ENCODE data around the gene GMPR. TPM values are rescaled to one million over a fixed set of nuclear protein-coding genes. Genes with fewer than 3 reads are reported as not detected.

GMPR gene
- total RNA-seq, 6 donors from 2014 or later: 10.5 to 25.6 (median 16.4) TPM

DNA sequence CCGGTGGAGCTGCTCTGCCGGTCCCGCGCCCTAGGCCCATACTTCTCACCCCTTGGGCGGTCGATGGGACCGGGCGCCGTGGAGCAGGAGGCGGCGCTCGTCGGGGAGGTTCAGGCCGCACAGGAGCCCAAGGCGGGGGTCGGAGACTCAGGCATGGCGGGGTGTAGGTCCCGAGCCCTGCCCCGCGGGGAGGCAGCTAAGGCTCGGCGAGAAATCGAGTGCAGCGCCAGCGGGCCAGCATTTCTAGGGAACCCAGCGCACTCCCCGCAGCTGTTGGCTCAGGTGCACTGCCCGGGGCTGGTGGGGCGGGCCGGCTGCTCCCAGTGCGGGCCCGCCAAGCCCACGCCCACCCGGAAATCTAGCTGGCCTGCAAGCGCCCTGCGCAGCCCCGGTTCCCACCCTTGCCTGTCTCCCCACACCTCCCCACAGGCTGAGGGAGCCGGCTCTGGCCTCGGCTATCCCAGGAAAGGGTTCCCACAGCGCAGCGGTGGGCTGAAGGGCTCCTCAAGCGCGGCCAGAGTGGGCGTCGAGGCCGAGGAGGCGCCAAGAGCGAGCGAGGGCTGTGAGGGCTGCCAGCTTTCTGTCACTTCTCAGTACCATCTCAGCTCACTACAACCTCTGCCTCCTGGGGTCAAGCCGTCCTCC is 40.2 kb upstream of the GMPR start:
- TF ChIP-seq, protein P1, sequence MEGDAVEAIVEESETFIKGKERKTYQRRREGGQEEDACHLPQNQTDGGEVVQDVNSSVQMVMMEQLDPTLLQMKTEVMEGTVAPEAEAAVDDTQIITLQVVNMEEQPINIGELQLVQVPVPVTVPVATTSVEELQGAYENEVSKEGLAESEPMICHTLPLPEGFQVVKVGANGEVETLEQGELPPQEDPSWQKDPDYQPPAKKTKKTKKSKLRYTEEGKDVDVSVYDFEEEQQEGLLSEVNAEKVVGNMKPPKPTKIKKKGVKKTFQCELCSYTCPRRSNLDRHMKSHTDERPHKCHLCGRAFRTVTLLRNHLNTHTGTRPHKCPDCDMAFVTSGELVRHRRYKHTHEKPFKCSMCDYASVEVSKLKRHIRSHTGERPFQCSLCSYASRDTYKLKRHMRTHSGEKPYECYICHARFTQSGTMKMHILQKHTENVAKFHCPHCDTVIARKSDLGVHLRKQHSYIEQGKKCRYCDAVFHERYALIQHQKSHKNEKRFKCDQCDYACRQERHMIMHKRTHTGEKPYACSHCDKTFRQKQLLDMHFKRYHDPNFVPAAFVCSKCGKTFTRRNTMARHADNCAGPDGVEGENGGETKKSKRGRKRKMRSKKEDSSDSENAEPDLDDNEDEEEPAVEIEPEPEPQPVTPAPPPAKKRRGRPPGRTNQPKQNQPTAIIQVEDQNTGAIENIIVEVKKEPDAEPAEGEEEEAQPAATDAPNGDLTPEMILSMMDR (IDR thresholded peaks at IDR 0.05): no peak
- no peak for TF ChIP-seq POLR2A (IDR thresholded peaks at IDR 0.05)
- TF ChIP-seq POLR2AphosphoS5 (IDR thresholded peaks at IDR 0.05): no peak
- no peak for TF ChIP-seq EP300 (IDR thresholded peaks at IDR 0.05)
- H3K9me3 ChIP-seq: no peaks in the 10 kb centered on the region
- no peaks in the 10 kb centered on the region for H3K27me3 ChIP-seq
- no peak overlapping the region for H3K27ac ChIP-seq
- 76 to 87% methylated on average over 36 to 39 of the region's 50 CpGs for WGBS, 2 donors
- no peaks in the 10 kb centered on the region for H3K36me3 ChIP-seq
- no peak overlapping the region for H3K4me3 ChIP-seq
- peak in 1 of 2 donors; percentile 75 for DNase-seq
- peaks cover 0 to 8% (median 3%) of the 10 kb centered on the region in 4 donors for H3K4me1 ChIP-seq
- ATAC-seq (ENCODE audit: low FRiP score in 2 of 2): no peak

DNA sequence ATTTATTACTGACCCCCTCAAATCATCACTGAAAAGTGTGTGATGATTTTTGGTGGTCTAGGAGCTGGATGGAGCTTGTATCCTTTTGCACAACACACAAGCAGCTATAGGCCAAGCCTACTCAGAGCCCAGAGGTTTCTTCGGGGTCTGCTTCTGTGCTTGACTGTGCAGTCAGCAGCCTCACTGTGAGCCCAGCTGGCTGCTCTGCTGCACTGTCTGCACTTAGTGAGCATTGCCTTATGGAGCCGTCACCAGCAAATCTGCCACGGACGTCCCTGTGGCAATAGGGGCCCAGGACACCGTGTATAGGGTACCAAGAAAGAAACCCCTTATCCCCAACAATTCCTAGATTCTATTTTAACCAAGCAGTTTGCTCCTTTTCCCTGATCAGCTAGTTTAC is 38.6 kb upstream of the GMPR start:
- H3K27me3 ChIP-seq: no peaks in the 10 kb centered on the region
- ATAC-seq (ENCODE audit: low FRiP score in 2 of 2) (peak in 1 of 2 donors; percentile 19), DNase-seq (no peak)
- TF ChIP-seq EP300 (IDR thresholded peaks at IDR 0.05) (no peak), POLR2A (IDR thresholded peaks at IDR 0.05) (no peak)
- H3K36me3 ChIP-seq: no peaks in the 10 kb centered on the region
- no peak overlapping the region for H3K27ac ChIP-seq
- no peaks in the 10 kb centered on the region for H3K9me3 ChIP-seq
- 66 to 72% methylated on average over 5 of the region's 5 CpGs for WGBS, 2 donors
- peaks cover 0 to 8% (median 3%) of the 10 kb centered on the region in 4 donors for H3K4me1 ChIP-seq
- H3K4me3 ChIP-seq: no peak overlapping the region

DNA sequence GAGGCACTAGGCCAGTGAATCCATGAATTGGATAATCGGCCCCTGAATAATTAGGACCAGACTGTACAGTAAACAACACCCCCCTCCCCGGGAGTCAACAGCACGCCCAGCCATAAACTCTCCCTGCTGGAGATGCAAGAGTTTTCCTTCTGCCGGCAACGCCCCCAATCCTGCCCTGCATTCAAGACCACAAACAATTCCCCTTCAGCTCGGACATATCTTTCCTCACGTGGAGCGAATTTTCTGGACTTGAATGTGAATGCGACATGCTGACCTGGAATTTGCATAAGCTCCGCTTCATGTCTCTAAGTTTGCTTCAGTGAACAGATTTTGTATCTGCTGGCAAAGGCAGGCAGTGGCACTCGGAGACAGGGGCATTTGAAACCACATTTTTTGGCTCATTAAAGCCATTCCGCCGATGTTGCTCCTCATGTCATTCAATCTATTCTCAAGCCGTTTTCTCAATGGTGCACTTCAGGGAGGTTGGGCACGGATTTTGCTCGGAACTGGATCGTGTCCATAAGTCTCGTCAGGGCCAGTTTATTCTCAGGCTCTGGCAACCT is 38.0 kb upstream of the GMPR start:
- peaks cover 0 to 8% (median 3%) of the 10 kb centered on the region in 4 donors for H3K4me1 ChIP-seq
- DNase-seq (no peak), ATAC-seq (ENCODE audit: low FRiP score in 2 of 2) (peak; percentile 24 to 52)
- H3K27ac ChIP-seq: no peak overlapping the region
- TF ChIP-seq POLR2AphosphoS5 (IDR thresholded peaks at IDR 0.05): no peak
- TF ChIP-seq, protein P1 (IDR thresholded peaks at IDR 0.05): no peak
- no peak for TF ChIP-seq EP300 (IDR thresholded peaks at IDR 0.05)
- no peak for TF ChIP-seq POLR2A (IDR thresholded peaks at IDR 0.05)
- peak overlapping the region in 2 of 4 donors; percentile 24 to 28 for H3K4me3 ChIP-seq
- H3K27me3 ChIP-seq: no peaks in the 10 kb centered on the region
- no peaks in the 10 kb centered on the region for H3K9me3 ChIP-seq
- H3K36me3 ChIP-seq: no peaks in the 10 kb centered on the region
- WGBS, 2 donors: 54 to 62% methylated on average over 18 of the region's 18 CpGs

DNA sequence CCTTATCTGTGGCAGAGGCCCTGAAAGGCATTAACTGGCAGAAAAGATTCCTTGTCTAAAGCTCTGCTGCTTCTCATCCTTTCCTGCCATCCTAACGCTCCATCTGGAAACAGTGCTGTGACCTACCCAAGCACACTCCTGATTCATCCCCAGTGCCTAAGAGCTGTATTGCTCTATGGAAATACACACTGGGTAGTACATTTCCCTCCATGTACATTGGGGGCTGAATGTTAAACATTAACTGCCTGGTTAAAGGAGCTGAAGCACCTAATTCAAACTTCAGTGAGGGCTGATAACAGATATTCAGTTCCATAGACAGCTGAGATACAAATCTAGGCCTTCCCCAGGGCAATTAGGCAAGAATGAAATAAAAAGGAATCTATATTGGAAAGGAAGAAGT is 36.7 kb upstream of the GMPR start:
- 81 to 100% methylated on average over 1 of the region's 1 CpG for WGBS, 2 donors
- ATAC-seq (ENCODE audit: low FRiP score in 2 of 2) (no peak), DNase-seq (no peak)
- H3K27ac ChIP-seq: no peak overlapping the region
- H3K4me3 ChIP-seq: no peak overlapping the region
- H3K27me3 ChIP-seq: no peaks in the 10 kb centered on the region
- H3K4me1 ChIP-seq: peaks cover under 1 to 9% (median 4%) of the 10 kb centered on the region in 4 donors
- H3K36me3 ChIP-seq: no peaks in the 10 kb centered on the region
- TF ChIP-seq, protein P1 (IDR thresholded peaks at IDR 0.05): no peak
- TF ChIP-seq POLR2A (IDR thresholded peaks at IDR 0.05) (no peak), POLR2AphosphoS5 (IDR thresholded peaks at IDR 0.05) (no peak), EP300 (IDR thresholded peaks at IDR 0.05) (no peak)
- no peaks in the 10 kb centered on the region for H3K9me3 ChIP-seq

DNA sequence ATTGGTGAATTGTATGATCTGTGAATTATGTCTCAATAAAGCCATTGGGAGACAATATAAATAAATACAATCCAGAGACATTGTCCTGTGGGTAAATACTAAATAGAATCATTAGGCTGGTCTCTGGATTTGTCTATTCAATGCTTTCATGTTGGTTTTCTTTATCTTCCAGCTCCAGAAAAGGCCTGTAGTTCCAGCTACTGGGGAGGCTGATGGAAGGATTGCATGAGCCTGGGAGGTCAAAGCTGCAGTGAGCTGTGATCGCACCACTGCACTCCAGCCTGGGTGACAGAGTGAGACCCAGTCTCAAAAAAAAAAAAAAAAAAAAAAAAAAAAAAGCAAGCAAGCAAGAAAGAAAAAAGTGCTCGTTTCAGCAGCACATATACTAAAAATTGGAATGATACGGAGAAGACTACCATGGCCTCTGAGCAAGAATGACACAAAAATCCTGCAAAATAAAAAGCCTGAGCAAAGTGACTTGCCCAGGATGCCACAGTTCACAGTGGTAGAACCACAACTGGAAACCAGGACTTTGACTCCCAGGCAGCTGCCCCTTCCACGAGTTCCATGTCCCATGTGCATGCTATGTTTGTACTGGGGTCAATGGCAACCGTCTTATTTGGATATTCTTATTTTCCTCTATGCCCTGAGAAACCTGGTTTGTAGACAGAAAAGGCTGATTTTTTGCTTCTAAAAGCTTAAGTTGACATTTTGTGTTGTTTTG is 33.6 kb upstream of the GMPR start:
- H3K27me3 ChIP-seq: no peaks in the 10 kb centered on the region
- H3K4me1 ChIP-seq: peaks cover 3 to 12% (median 5%) of the 10 kb centered on the region in 4 donors
- 78 to 84% methylated on average over 5 of the region's 5 CpGs for WGBS, 2 donors
- TF ChIP-seq POLR2A (IDR thresholded peaks at IDR 0.05) (no peak), POLR2AphosphoS5 (IDR thresholded peaks at IDR 0.05) (no peak), EP300 (IDR thresholded peaks at IDR 0.05) (no peak)
- TF ChIP-seq, protein P1 (IDR thresholded peaks at IDR 0.05): no peak
- H3K9me3 ChIP-seq: no peaks in the 10 kb centered on the region
- no peak overlapping the region for H3K27ac ChIP-seq
- ATAC-seq (ENCODE audit: low FRiP score in 2 of 2): no peak
- H3K36me3 ChIP-seq: no peaks in the 10 kb centered on the region
- no peak for DNase-seq
- H3K4me3 ChIP-seq: no peak overlapping the region

Measured in upper lobe of left lung (tissue), 6 donors.